Right lobe of liver (tissue), 6 donors: ENCODE data around the gene CDC42BPA. TPM values are rescaled to one million over a fixed set of nuclear protein-coding genes. Genes with fewer than 3 reads are reported as not detected.
A peak's percentile ranks its signal among the peaks of the same experiment; 100 is the strongest.

Experiments used
- ATAC-seq, 4 donors: fragments of 200-7000 bp; cut with Tn5 transposase; one replicate each; pipeline ENCODE4 v1.9.1; 2020; ENCODE audit warnings: mild to moderate bottlenecking in 4 of 4, moderate library complexity in 4 of 4
- DNase-seq, 3 donors: peaks; one replicate each; pipeline ENCODE4 v3.0.0-alpha.2; 2020
- H3K27ac ChIP-seq, 3 donors: fragments of 200-600 bp; one replicate each; pipeline ENCODE4 v1.8.0; 2022
- H3K27me3 ChIP-seq, 2 donors: fragments of 200-600 bp; one replicate each; pipeline ENCODE4 v1.8.0; 2022
- H3K36me3 ChIP-seq, 4 donors: fragments of 200-600 bp; sonication (generic) in 1 of 4; one replicate each; pipeline versions ENCODE4 v1.5.1 to v1.8.0; 2017 to 2022; ENCODE audit warnings: control low read depth in 1 of 4
- H3K4me1 ChIP-seq, 4 donors: fragments of 200-600 bp; sonication (generic) in 1 of 4; one replicate each; pipeline versions ENCODE4 v1.5.1 to v1.8.0; 2017 to 2022; ENCODE audit warnings: control low read depth in 1 of 4
- H3K4me3 ChIP-seq, 3 donors: fragments of 200-600 bp; one replicate each; pipeline ENCODE4 v1.8.0; 2022
- H3K9me3 ChIP-seq, 4 donors: fragments of 200-600 bp; sonication (generic) in 1 of 4; one replicate each; pipeline versions ENCODE4 v1.5.1 to v1.8.0; 2017 to 2022; ENCODE audit warnings: control low read depth in 1 of 4
- POLR2A ChIP-seq: fragments of 450-650 bp; IDR thresholded peaks from one replicate; pipeline ENCODE4 v1.6.1; 2017; ENCODE audit warnings: antibody characterized with exemption, mild to moderate bottlenecking
- WGBS: methylation state at CpG from one replicate; pipeline ENCODE4 v1.1.6; 2018; ENCODE audit warnings: low coverage, low lambda C conversion rate; ENCODE audit not compliant: insufficient coverage; ENCODE audit errors: missing lambda C conversion rate; 5-methylcytosine and 5-hydroxymethylcytosine counted together
- intact Hi-C, 2 donors: fragments of 100-400 bp; cut with DNase I; formaldehyde crosslinking; loops; one replicate each; pipeline versions ENCODE4 v1.11.2 to v1.14.1; 2022
- total RNA-seq, 6 experiments: library from RNA; depleted of rRNA in 2 of 6; stranded (reverse); fragments of >200 nt in 2 of 6; fragmentation: NEBNext Ultra II Directional in 3 of 6; extraction: Animal tissue kit (Norgen Biotek cat#: 25700) in 3 of 6; gene quantifications; one replicate each; pipeline versions ENCODE4 v1.1.0 to v1.2.4, GENCODE V29; 2016 to 2023
- TF ChIP-seq, protein P1 (sequence below), 4 donors: fragments of 200-600 bp in 3 of 4; fragments of 450-650 bp in 1 of 4; IDR thresholded peaks; one replicate each; pipeline versions ENCODE4 v1.5.1 to v1.8.0; 2016 to 2022; ENCODE audit warnings: antibody characterized with exemption in 4 of 4, mild to moderate bottlenecking in 2 of 4
- donor health status: DM: no; HTN: yes; CAD: no.
- donor health status: DM: no; HTN: no; CAD: no.
- donor health status: DM: no; HTN: no; CAD: no.
- donor health status: DM: no; HTN: yes; CAD: no.
- donor health status: DM: no; HTN: yes; CAD: no.

The CDC42BPA gene
- total RNA-seq, 6 experiments from 2014 or later: 11.4 to 35.0 (median 22.2) TPM

- Histone ChIP-seq H3K36me3 (peaks cover 0 to 21% (median 8%) of the 10 kb centered on the region in 4 donors), H3K4me3 (no peak overlapping the region), H3K4me1 (peaks cover 0 to 53% (median 31%) of the 10 kb centered on the region in 4 donors), H3K27ac (peak overlapping the region in 1 of 3 donors; percentile 82), H3K27me3 (no peaks in the 10 kb centered on the region), H3K9me3 (no peaks in the 10 kb centered on the region)
- TF ChIP-seq, protein P1, sequence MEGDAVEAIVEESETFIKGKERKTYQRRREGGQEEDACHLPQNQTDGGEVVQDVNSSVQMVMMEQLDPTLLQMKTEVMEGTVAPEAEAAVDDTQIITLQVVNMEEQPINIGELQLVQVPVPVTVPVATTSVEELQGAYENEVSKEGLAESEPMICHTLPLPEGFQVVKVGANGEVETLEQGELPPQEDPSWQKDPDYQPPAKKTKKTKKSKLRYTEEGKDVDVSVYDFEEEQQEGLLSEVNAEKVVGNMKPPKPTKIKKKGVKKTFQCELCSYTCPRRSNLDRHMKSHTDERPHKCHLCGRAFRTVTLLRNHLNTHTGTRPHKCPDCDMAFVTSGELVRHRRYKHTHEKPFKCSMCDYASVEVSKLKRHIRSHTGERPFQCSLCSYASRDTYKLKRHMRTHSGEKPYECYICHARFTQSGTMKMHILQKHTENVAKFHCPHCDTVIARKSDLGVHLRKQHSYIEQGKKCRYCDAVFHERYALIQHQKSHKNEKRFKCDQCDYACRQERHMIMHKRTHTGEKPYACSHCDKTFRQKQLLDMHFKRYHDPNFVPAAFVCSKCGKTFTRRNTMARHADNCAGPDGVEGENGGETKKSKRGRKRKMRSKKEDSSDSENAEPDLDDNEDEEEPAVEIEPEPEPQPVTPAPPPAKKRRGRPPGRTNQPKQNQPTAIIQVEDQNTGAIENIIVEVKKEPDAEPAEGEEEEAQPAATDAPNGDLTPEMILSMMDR (IDR thresholded peaks at IDR 0.05): no peak
- TF ChIP-seq POLR2A: no peak
- intact Hi-C loops: no loop called here
- ATAC-seq (no peak), DNase-seq (no peak)
- WGBS: 80% methylated on average over 1 of the region's 15 CpGs
Measured at GRCh38 chr1:226979115-226979516, 339.2 kb downstream of the CDC42BPA start.

DNA sequence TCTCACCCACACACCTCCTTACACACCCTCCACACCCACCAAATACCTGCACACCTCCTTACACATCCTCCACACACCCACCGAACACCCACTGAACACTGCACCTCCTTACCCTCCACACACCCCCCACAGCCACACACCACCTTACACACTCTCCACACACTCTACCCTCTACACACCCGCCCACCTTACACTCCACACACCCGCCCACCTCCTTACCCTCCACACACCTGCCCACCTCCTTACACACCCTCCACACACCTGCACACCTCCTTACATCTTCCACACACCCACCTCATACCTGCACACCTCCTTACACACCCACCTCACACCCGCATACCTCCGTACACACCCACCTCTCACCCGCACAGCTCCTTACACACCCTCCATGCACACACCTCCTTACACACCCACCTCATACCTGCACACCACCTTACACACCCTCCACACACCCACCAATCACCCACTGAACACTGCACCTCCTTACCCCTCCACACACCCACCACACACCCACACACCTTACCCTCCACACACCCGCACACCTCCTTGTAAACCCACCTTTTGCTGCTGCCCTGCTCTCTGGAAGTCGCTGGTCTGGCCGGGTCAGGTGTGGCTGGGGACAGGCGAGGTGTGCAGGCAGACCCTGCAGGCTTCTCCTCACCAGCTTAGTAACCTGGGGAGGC, 339.7 kb downstream of the CDC42BPA start:
- peaks cover 0 to 17% (median 8%) of the 10 kb centered on the region in 4 donors for H3K36me3 ChIP-seq

GRCh38 chr1:226977643-226978431, 340.5 kb downstream of the CDC42BPA start:
- DNase-seq: no peak
- H3K36me3 ChIP-seq: peaks cover 0 to 12% (median 6%) of the 10 kb centered on the region in 4 donors
- no peak overlapping the region for H3K4me3 ChIP-seq
- no peaks in the 10 kb centered on the region for H3K27me3 ChIP-seq
- H3K4me1 ChIP-seq: peaks cover 0 to 66% (median 39%) of the 10 kb centered on the region in 4 donors
- intact Hi-C loops: no loop called here
- no peak for ATAC-seq
- H3K27ac ChIP-seq: no peak overlapping the region
- WGBS: 89% methylated on average over 17 of the region's 20 CpGs
- no peaks in the 10 kb centered on the region for H3K9me3 ChIP-seq
- TF ChIP-seq POLR2A: no peak
- TF ChIP-seq, protein P1 (IDR thresholded peaks at IDR 0.05): no peak

More for the DNA sequence above, 339.7 kb downstream of the CDC42BPA start:
- intact Hi-C loops: no loop called here
- peak overlapping the region in 1 of 3 donors; percentile 82 for H3K27ac ChIP-seq
- peaks cover 0 to 58% (median 36%) of the 10 kb centered on the region in 4 donors for H3K4me1 ChIP-seq
- TF ChIP-seq POLR2A: no peak
- TF ChIP-seq, protein P1 (IDR thresholded peaks at IDR 0.05): no peak
- no peaks in the 10 kb centered on the region for H3K27me3 ChIP-seq
- H3K4me3 ChIP-seq: no peak overlapping the region
- ATAC-seq (no peak), DNase-seq (no peak)
- WGBS: 95% methylated on average over 10 of the region's 10 CpGs
- no peaks in the 10 kb centered on the region for H3K9me3 ChIP-seq

DNA sequence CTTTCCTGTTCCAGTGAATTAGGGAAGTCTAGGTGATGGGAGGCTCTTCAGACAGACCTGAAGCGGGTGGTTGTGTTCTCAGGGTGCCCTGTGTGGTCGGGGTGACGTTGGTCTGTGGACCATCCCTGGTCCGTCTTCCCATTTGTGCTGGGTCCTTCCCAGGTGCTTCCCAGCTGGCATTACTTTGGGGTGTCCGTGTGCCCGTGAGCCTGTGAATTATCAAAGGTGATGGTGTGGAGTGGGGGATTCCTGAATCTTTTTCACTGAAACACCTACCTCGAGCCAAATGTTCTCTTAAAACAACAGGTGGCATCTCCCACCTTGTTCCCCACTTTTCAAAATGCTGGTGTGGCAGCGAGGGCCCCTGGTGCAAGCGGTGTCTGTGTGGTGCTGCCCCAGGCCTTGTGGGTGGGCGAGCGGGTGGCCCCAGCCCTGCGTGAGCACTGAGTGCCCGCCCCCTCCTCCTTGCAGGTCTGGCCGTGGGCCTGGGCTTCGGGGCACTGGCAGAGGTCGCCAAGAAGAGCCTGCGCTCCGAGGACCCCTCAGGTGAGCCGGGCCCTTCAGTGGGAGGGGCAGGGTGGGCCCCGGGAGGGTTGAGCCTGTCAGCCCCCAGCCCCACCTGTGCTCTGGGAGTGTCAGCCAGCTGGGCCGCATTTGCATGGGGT, 341.2 kb downstream of the CDC42BPA start:
- ATAC-seq: no peak
- WGBS: no CpG with 5 or more reads among the region's 21 CpGs
- TF ChIP-seq, protein P1 (IDR thresholded peaks at IDR 0.05): no peak
- no peak for TF ChIP-seq POLR2A
- no peak overlapping the region for H3K4me3 ChIP-seq
- no peaks in the 10 kb centered on the region for H3K27me3 ChIP-seq
- no peaks in the 10 kb centered on the region for H3K9me3 ChIP-seq
- intact Hi-C loops: no loop called here
- peak overlapping the region in 1 of 3 donors; percentile 24 for H3K27ac ChIP-seq
- peaks cover 0 to 73% (median 40%) of the 10 kb centered on the region in 4 donors for H3K4me1 ChIP-seq
- no peak for DNase-seq
- H3K36me3 ChIP-seq: peaks cover 0 to 8% (median 1%) of the 10 kb centered on the region in 4 donors
